HCT116 (cell line): ENCODE data around the gene DNAJC5G.

Source experiments
- CBX3 ChIP-seq: IDR thresholded peaks from 2 replicates; pipeline ENCODE4 v1.6.1; 2012; ENCODE audit warnings: low read depth
- EZH2 ChIP-seq: fragments of 200-600 bp; sonication (generic); IDR thresholded peaks from 2 replicates; pipeline ENCODE4 v1.6.1; 2017; ENCODE audit warnings: antibody characterized with exemption, mixed run types
- JUND ChIP-seq: IDR thresholded peaks from 2 replicates; pipeline ENCODE4 v1.6.1; 2012
- POLR2A ChIP-seq: IDR thresholded peaks from 2 replicates; pipeline ENCODE4 v1.7.0; 2011; ENCODE audit warnings: borderline replicate concordance; ENCODE audit not compliant: insufficient read depth, insufficient read length; ENCODE audit errors: extremely low read depth
- ZNF274 ChIP-seq: fragments of 200-500 bp; sonication (Bioruptor generic); IDR thresholded peaks from 2 replicates; pipeline ENCODE4 v1.6.1; 2014; ENCODE audit warnings: mild to moderate bottlenecking, low read depth, low read length, inconsistent platforms
- TF ChIP-seq, protein P1 (sequence below), 3 experiments: fragments of 200-600 bp in 1 of 3; sonication (generic) in 1 of 3; IDR thresholded peaks in 2 of 3; conservative IDR thresholded peaks in 1 of 3; 2 replicates each; pipeline ENCODE4 v1.5.1; 2012 to 2017; ENCODE audit warnings: low read depth in 2 of 3, low read length in 2 of 3, antibody characterized with exemption in 1 of 3, borderline replicate concordance in 1 of 3, control low read depth in 1 of 3, mild to moderate bottlenecking in 1 of 3, mixed read lengths in 1 of 3, mixed run types in 1 of 3, moderate library complexity in 1 of 3; ENCODE audit not compliant: insufficient read depth in 1 of 3
- TF ChIP-seq, protein P2 (sequence below): IDR thresholded peaks from 2 replicates; pipeline ENCODE4 v1.6.1; 2012

DNA sequence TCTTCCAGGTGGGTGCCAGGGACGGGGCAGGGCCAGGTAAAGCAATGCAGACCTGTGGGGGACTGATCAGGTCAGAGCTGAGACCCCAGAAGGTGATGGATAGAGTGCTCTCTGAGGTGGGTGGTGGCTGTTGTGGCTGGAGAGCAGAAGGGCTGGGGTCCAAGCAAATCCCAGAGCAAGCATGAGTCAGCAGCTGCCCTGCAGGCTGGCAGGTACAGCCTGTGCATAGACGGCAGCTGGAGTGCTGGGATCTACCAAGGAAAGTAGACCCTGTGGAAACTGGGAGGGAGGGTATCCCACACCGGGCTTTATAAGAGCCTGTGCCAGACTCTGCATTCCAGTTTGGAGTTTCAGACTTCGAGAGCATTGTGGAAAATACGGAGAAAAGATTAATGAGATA lies 7.7 kb downstream of the DNAJC5G start:
- TF ChIP-seq, protein P1, sequence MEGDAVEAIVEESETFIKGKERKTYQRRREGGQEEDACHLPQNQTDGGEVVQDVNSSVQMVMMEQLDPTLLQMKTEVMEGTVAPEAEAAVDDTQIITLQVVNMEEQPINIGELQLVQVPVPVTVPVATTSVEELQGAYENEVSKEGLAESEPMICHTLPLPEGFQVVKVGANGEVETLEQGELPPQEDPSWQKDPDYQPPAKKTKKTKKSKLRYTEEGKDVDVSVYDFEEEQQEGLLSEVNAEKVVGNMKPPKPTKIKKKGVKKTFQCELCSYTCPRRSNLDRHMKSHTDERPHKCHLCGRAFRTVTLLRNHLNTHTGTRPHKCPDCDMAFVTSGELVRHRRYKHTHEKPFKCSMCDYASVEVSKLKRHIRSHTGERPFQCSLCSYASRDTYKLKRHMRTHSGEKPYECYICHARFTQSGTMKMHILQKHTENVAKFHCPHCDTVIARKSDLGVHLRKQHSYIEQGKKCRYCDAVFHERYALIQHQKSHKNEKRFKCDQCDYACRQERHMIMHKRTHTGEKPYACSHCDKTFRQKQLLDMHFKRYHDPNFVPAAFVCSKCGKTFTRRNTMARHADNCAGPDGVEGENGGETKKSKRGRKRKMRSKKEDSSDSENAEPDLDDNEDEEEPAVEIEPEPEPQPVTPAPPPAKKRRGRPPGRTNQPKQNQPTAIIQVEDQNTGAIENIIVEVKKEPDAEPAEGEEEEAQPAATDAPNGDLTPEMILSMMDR (IDR thresholded peaks at IDR 0.05 in 2 of 3, conservative IDR thresholded peaks at IDR 0.05 in 1 of 3; ENCODE audit: borderline replicate concordance in 1 of 3, insufficient read depth in 1 of 3, low read depth in 2 of 3, low read length in 2 of 3): no peak
- TF ChIP-seq ZNF274: no peak
- no peak for TF ChIP-seq JUND
- TF ChIP-seq, protein P2, sequence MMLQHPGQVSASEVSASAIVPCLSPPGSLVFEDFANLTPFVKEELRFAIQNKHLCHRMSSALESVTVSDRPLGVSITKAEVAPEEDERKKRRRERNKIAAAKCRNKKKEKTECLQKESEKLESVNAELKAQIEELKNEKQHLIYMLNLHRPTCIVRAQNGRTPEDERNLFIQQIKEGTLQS: no peak
- no peak for TF ChIP-seq CBX3
- TF ChIP-seq POLR2A: no peak
- TF ChIP-seq EZH2: no peak
